H1 (cell line): ENCODE measurements around the gene SLC12A8. TPM values are rescaled to one million over a fixed set of nuclear protein-coding genes. Genes with fewer than 3 reads are reported as not detected.

Experiments used
- ATF3 ChIP-seq: IDR thresholded peaks from 2 replicates; pipeline ENCODE4 v1.6.1; 2011; ENCODE audit warnings: low read depth, mild to moderate bottlenecking, low read length; ENCODE audit not compliant: insufficient read depth
- BRCA1 ChIP-seq: IDR thresholded peaks from 2 replicates; pipeline ENCODE4 v1.6.1; 2012; ENCODE audit warnings: low read depth, low read length, improper control_type of control experiment
- CHD7 ChIP-seq: fragments of 300-600 bp; sonication (generic); IDR thresholded peaks from 2 replicates; pipeline ENCODE4 v1.7.1; 2012; ENCODE audit warnings: low read length, moderate library complexity, mild to moderate bottlenecking, inconsistent platforms; ENCODE audit not compliant: insufficient replicate concordance
- EZH2 ChIP-seq: fragments of 200-600 bp; sonication (generic); IDR thresholded peaks from 2 replicates; pipeline ENCODE4 v1.7.1; 2012; ENCODE audit warnings: low read depth, mild to moderate bottlenecking, moderate library complexity, low read length, inconsistent platforms; ENCODE audit not compliant: severe bottlenecking
- MAX ChIP-seq: IDR thresholded peaks from 2 replicates; pipeline ENCODE4 v1.6.1; 2012; ENCODE audit warnings: inconsistent platforms
- NANOG ChIP-seq: IDR thresholded peaks from 2 replicates; pipeline ENCODE4 v1.6.1; 2011; ENCODE audit warnings: low read length, low read depth, mild to moderate bottlenecking, inconsistent platforms; ENCODE audit not compliant: insufficient read depth, poor library complexity, severe bottlenecking
- PHF8 ChIP-seq: fragments of 200-600 bp; sonication (generic); conservative IDR thresholded peaks from 2 replicates; pipeline ENCODE4 v1.7.1; 2012; ENCODE audit warnings: low read depth, mild to moderate bottlenecking, inconsistent platforms, low read length, moderate library complexity
- TAF1 ChIP-seq: IDR thresholded peaks from 2 replicates; pipeline ENCODE4 v1.6.1; 2011; ENCODE audit warnings: mild to moderate bottlenecking, low read depth, low read length
- ZNF274 ChIP-seq: IDR thresholded peaks from 2 replicates; pipeline ENCODE4 v1.7.0; 2012; ENCODE audit warnings: low read length, borderline replicate concordance; ENCODE audit errors: extremely low read depth
- polyA plus RNA-seq, 7 experiments: library from polyadenylated mRNA; depleted of rRNA in 3 of 7; stranded (reverse) in 5 of 7; unstranded in 2 of 7; fragments of >200 nt in 5 of 7; fragments of 200-250 nt in 2 of 7; gene quantifications; 1 replicate in 5 of 7; 2 replicates in 1 of 7; 4 replicates in 1 of 7; pipeline versions ENCODE4 v1.2.1 to v1.2.3, GENCODE V29; 2011 to 2013; ENCODE audit warnings: missing spikeins in 2 of 7, mixed read lengths in 2 of 7
- total RNA-seq: library from RNA; stranded (reverse); fragmentation: NEBNext Ultra II Directional; extraction: Animal tissue kit (Norgen Biotek cat#: 25700); gene quantifications from 2 replicates; pipeline ENCODE4 v1.2.1, GENCODE V29; 2021

SLC12A8 gene
- total and polyA plus RNA-seq, 2 of the 8 experiments (the other 6 are each of a cell fraction or from before 2014, with no cell fraction given): 13.7 to 14.4 TPM

- no peak for TF ChIP-seq CHD7
- no peak for TF ChIP-seq BRCA1
- no peak for TF ChIP-seq ZNF274
- TF ChIP-seq EZH2: no peak
- no peak for TF ChIP-seq NANOG
- TF ChIP-seq PHF8: no peak
- no peak for TF ChIP-seq ATF3
- no peak for TF ChIP-seq MAX
- TF ChIP-seq TAF1: no peak
These were observed 18.3 kb downstream of the SLC12A8 start (continued) for GRCh38 chr3:125194061-125194848.
